Measurements from ENCODE around the gene CCL16. TPM values are rescaled to one million over a fixed set of nuclear protein-coding genes. Genes with fewer than 3 reads are reported as not detected.

The CCL16 gene
- polyA plus RNA-seq, 3 donors from 2014 or later = not detected

Other genes starting within 250 kb of the CCL16 start
- gene RASL10B, start 249.9 kb downstream of the CCL16 start, polyA plus RNA-seq = not detected
- gene GAS2L2, start 228.3 kb downstream of the CCL16 start, polyA plus RNA-seq = not detected
- gene C17orf50, start 220.6 kb downstream of the CCL16 start, polyA plus RNA-seq = under 1 TPM in 2 of 3 donors, not detected in 1; 0.28 to 0.34 TPM
- not detected for gene MMP28, start 185.9 kb downstream of the CCL16 start, polyA plus RNA-seq
- 10 to 100 TPM in 2 of 3 donors, 1 to 10 TPM in 1; 9.4 to 35.5 (median 10.3) TPM for gene TAF15, start 172.0 kb downstream of the CCL16 start, polyA plus RNA-seq
- gene HEATR9, start 112.6 kb downstream of the CCL16 start, polyA plus RNA-seq = under 1 TPM in 2 of 3 donors, not detected in 1; 0.11 to 0.19 TPM
- 1,000 to 10,000 TPM; 1,095 to 2,255 (median 1,960) TPM for gene CCL5, start 101.1 kb downstream of the CCL16 start, polyA plus RNA-seq
- gene RDM1, start 50.7 kb downstream of the CCL16 start, polyA plus RNA-seq = 1 to 10 TPM in 1 of 3 donors, under 1 TPM in 1, not detected in 1; 0.82 to 1.7 TPM
- gene LYZL6, start 37.8 kb downstream of the CCL16 start, polyA plus RNA-seq = not detected
- not detected for gene CCL14, start 5.2 kb upstream of the CCL16 start, polyA plus RNA-seq
- gene CCL15, start 20.1 kb upstream of the CCL16 start, polyA plus RNA-seq = not detected
- 1 to 10 TPM in 2 of 3 donors, under 1 TPM in 1; 0.60 to 2.6 (median 2.1) TPM for gene CCL23, start 36.5 kb upstream of the CCL16 start, polyA plus RNA-seq
- under 1 TPM in 1 of 3 donors, not detected in 2; 0.24 TPM for gene CCL18, start 82.8 kb upstream of the CCL16 start, polyA plus RNA-seq
- gene CCL3, start 108.6 kb upstream of the CCL16 start, polyA plus RNA-seq = 100 to 1,000 TPM; 120 to 149 (median 128) TPM
- 1,000 to 10,000 TPM in 1 of 3 donors, 100 to 1,000 TPM in 2; 748 to 1,008 (median 970) TPM for gene CCL4, start 122.3 kb upstream of the CCL16 start, polyA plus RNA-seq
- gene TBC1D3B, start 195.1 kb upstream of the CCL16 start, polyA plus RNA-seq = not detected
- gene CCL3L1, start 215.3 kb upstream of the CCL16 start, polyA plus RNA-seq = 10 to 100 TPM in 1 of 3 donors, 1 to 10 TPM in 2; 1.0 to 39.5 (median 2.9) TPM
- 100 to 1,000 TPM in 1 of 3 donors, 10 to 100 TPM in 2; 30.5 to 129 (median 54.3) TPM for gene CCL4L2, start 229.6 kb upstream of the CCL16 start, polyA plus RNA-seq